Measurements from ENCODE around the gene PIGQ.

The PIGQ gene

GRCh38 chr16:548586-548985 is 21.2 kb upstream of the PIGQ start:
- H3K27ac ChIP-seq, result no peak overlapping the region
- TF ChIP-seq CTCF (IDR thresholded peaks at IDR 0.05; ENCODE audit: low read depth, low read length, missing control alignments), result no peak
- H3K27me3 ChIP-seq (replicated peaks), result no peaks in the 10 kb centered on the region
- in situ Hi-C loops (cut with HindIII; ENCODE audit: low pct_ligation_motif_present, low sequenced_read_pairs), result no loop called here
- H3K36me3 ChIP-seq (replicated peaks), result peaks cover 35% of the 10 kb centered on the region
- DNase-seq, result no peak
- no peak overlapping the region for H3K4me3 ChIP-seq (ENCODE audit: low read depth, low read length)

DNA sequence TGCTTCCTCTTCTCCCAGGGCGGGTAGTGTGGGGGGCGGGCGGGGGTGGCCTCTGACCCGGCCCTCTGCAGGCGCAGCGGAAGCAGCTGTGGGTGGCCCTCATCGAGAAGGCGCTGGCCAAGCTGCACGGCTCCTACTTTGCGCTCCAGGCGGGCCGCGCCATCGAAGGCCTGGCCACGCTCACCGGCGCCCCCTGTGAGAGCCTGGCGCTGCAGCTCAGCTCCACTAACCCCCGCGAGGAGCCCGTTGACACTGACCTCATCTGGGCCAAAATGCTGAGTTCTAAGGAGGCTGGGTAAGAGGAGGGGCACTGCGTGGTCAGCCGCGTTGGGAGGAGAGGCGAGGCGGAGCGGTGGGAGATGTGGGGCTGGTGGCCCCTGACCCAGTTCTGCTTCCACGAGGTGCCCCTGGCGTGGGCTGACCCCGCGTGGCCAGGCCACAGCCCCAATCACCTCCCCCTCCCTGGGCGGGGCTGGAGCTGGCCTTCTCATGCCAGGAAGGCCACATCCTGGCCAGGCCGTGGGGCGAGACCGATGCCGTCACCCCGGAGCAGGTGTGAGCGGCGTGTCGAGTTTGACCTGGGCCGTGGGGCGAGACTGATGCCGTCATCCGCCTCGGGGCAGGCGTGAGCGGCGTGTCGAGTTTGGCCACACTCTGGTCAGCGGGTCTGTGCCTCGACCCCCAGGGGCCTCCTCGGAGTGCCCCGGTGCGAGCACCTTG is 20.1 kb upstream of the PIGQ start:
- peak; percentile 10 for TF ChIP-seq CTCF (IDR thresholded peaks at IDR 0.05; ENCODE audit: low read depth, low read length, missing control alignments)
- no peak overlapping the region for H3K27ac ChIP-seq
- no peaks in the 10 kb centered on the region for H3K27me3 ChIP-seq (replicated peaks)
- no peak for DNase-seq
- H3K36me3 ChIP-seq (replicated peaks), result peaks cover 39% of the 10 kb centered on the region
- in situ Hi-C loops (cut with HindIII; ENCODE audit: low pct_ligation_motif_present, low sequenced_read_pairs), result no loop called here
- no peak overlapping the region for H3K4me3 ChIP-seq (ENCODE audit: low read depth, low read length)

GRCh38 chr16:551210-551609 is 18.6 kb upstream of the PIGQ start:
- Histone ChIP-seq H3K36me3 (replicated peaks) (peaks cover 39% of the 10 kb centered on the region), H3K4me3 (ENCODE audit: low read depth, low read length) (no peak overlapping the region), H3K27ac (no peak overlapping the region), H3K27me3 (replicated peaks) (no peaks in the 10 kb centered on the region)
- in situ Hi-C loops (cut with HindIII; ENCODE audit: low pct_ligation_motif_present, low sequenced_read_pairs), result no loop called here
- no peak for TF ChIP-seq CTCF (IDR thresholded peaks at IDR 0.05; ENCODE audit: low read depth, low read length, missing control alignments)
- no peak for DNase-seq

- peaks cover 37% of the 10 kb centered on the region for H3K36me3 ChIP-seq (replicated peaks)
- TF ChIP-seq CTCF (IDR thresholded peaks at IDR 0.05; ENCODE audit: low read depth, low read length, missing control alignments), result no peak
- H3K4me3 ChIP-seq (ENCODE audit: low read depth, low read length), result no peak overlapping the region
- no peak for DNase-seq
- in situ Hi-C loops (cut with HindIII; ENCODE audit: low pct_ligation_motif_present, low sequenced_read_pairs), result no loop called here
- H3K27ac ChIP-seq, result no peak overlapping the region
- H3K27me3 ChIP-seq (replicated peaks), result no peaks in the 10 kb centered on the region
These were observed 17.6 kb upstream of the PIGQ start for GRCh38 chr16:552171-552570.

GRCh38 chr16:553601-554296 is 16.0 kb upstream of the PIGQ start:
- no peak for DNase-seq
- TF ChIP-seq CTCF (IDR thresholded peaks at IDR 0.05; ENCODE audit: low read depth, low read length, missing control alignments), result no peak
- H3K27ac ChIP-seq, result no peak overlapping the region
- in situ Hi-C loops (cut with HindIII; ENCODE audit: low pct_ligation_motif_present, low sequenced_read_pairs), result no loop called here
- H3K27me3 ChIP-seq (replicated peaks), result peaks cover 6% of the 10 kb centered on the region
- H3K36me3 ChIP-seq (replicated peaks), result peaks cover 21% of the 10 kb centered on the region
- H3K4me3 ChIP-seq (ENCODE audit: low read depth, low read length), result no peak overlapping the region
